Right lobe of liver (tissue), 6 donors: ENCODE results near the gene TPRN. TPM values are rescaled to one million over a fixed set of nuclear protein-coding genes. Genes with fewer than 3 reads are reported as not detected.
A peak's percentile ranks its signal among the peaks of the same experiment; 100 is the strongest.

Experiments used
- ATAC-seq, 4 donors: fragments of 200-7000 bp; cut with Tn5 transposase; one replicate each; pipeline ENCODE4 v1.9.1; 2020; ENCODE audit warnings: mild to moderate bottlenecking in 4 of 4, moderate library complexity in 4 of 4
- DNase-seq, 3 donors: peaks; one replicate each; pipeline ENCODE4 v3.0.0-alpha.2; 2020
- H3K27ac ChIP-seq, 3 donors: fragments of 200-600 bp; one replicate each; pipeline ENCODE4 v1.8.0; 2022
- H3K27me3 ChIP-seq, 2 donors: fragments of 200-600 bp; one replicate each; pipeline ENCODE4 v1.8.0; 2022
- H3K36me3 ChIP-seq, 4 donors: fragments of 200-600 bp; sonication (generic) in 1 of 4; one replicate each; pipeline versions ENCODE4 v1.5.1 to v1.8.0; 2017 to 2022; ENCODE audit warnings: control low read depth in 1 of 4
- H3K4me1 ChIP-seq, 4 donors: fragments of 200-600 bp; sonication (generic) in 1 of 4; one replicate each; pipeline versions ENCODE4 v1.5.1 to v1.8.0; 2017 to 2022; ENCODE audit warnings: control low read depth in 1 of 4
- H3K4me3 ChIP-seq, 3 donors: fragments of 200-600 bp; one replicate each; pipeline ENCODE4 v1.8.0; 2022
- H3K9me3 ChIP-seq, 4 donors: fragments of 200-600 bp; sonication (generic) in 1 of 4; one replicate each; pipeline versions ENCODE4 v1.5.1 to v1.8.0; 2017 to 2022; ENCODE audit warnings: control low read depth in 1 of 4
- CTCF ChIP-seq, 4 donors: fragments of 200-600 bp in 3 of 4; fragments of 450-650 bp in 1 of 4; IDR thresholded peaks; one replicate each; pipeline versions ENCODE4 v1.5.1 to v1.8.0; 2016 to 2022; ENCODE audit warnings: antibody characterized with exemption in 4 of 4, mild to moderate bottlenecking in 2 of 4
- POLR2A ChIP-seq: fragments of 450-650 bp; IDR thresholded peaks from one replicate; pipeline ENCODE4 v1.6.1; 2017; ENCODE audit warnings: antibody characterized with exemption, mild to moderate bottlenecking
- WGBS: methylation state at CpG from one replicate; pipeline ENCODE4 v1.1.6; 2018; ENCODE audit warnings: low coverage, low lambda C conversion rate; ENCODE audit not compliant: insufficient coverage; ENCODE audit errors: missing lambda C conversion rate; 5-methylcytosine and 5-hydroxymethylcytosine counted together
- intact Hi-C, 2 donors: fragments of 100-400 bp; cut with DNase I; formaldehyde crosslinking; loops; one replicate each; pipeline versions ENCODE4 v1.11.2 to v1.14.1; 2022
- long read RNA-seq: library from polyadenylated mRNA; unstranded; transcript quantifications from one replicate; pipeline ENCODE4 v2.0.0, GENCODE V29; 2019
- total RNA-seq, 6 experiments: library from RNA; depleted of rRNA in 2 of 6; stranded (reverse); fragments of >200 nt in 2 of 6; fragmentation: NEBNext Ultra II Directional in 3 of 6; extraction: Animal tissue kit (Norgen Biotek cat#: 25700) in 3 of 6; gene quantifications; one replicate each; pipeline versions ENCODE4 v1.1.0 to v1.2.4, GENCODE V29; 2016 to 2023
- donor health status: DM: no; HTN: yes; CAD: no.
- donor health status: DM: no; HTN: no; CAD: no.
- donor health status: DM: no; HTN: no; CAD: no.
- donor health status: DM: no; HTN: yes; CAD: no.
- donor health status: DM: no; HTN: yes; CAD: no.

The TPRN gene
- total RNA-seq, result 10 to 100 TPM; 12.1 to 28.9 (median 18.1) TPM
- long read RNA-seq, result 0 reads

- Histone ChIP-seq H3K36me3 (no peaks in the 10 kb centered on the region), H3K4me1 (peaks cover 0 to 73% (median 27%) of the 10 kb centered on the region in 4 donors), H3K9me3 (no peaks in the 10 kb centered on the region), H3K27ac (peak within 1 kb of the TSS; percentile 18 to 84 (median 74)), H3K4me3 (peak within 1 kb of the TSS; percentile 54 to 73 (median 57)), H3K27me3 (no peaks in the 10 kb centered on the region)
- WGBS, result no CpG with 5 or more reads among the region's 118 CpGs
- DNase-seq (peak; percentile 99 to 100 (median 100)), ATAC-seq (peak; percentile 81 to 95 (median 88))
- no peak for TF ChIP-seq CTCF (IDR thresholded peaks at IDR 0.05)
- peak; percentile 99 for TF ChIP-seq POLR2A
- intact Hi-C loops, result no loop called here
Observed at GRCh38 chr9:137200311-137201204, at the start of gene TPRN. Gene TPRN (minus strand): TSS chr9:137200741. CDS start chr9:137200711, 30 bp downstream.

GRCh38 chr9:137247916-137248175 is 47.3 kb upstream of the TPRN start:
- ATAC-seq (no peak), DNase-seq (no peak)
- Histone ChIP-seq H3K9me3 (no peaks in the 10 kb centered on the region), H3K4me1 (peaks cover 0 to 2% (median under 1%) of the 10 kb centered on the region in 4 donors), H3K4me3 (no peak overlapping the region), H3K27me3 (no peaks in the 10 kb centered on the region), H3K27ac (no peak overlapping the region), H3K36me3 (peaks cover 0 to 8% (median 2%) of the 10 kb centered on the region in 4 donors)
- 81% methylated on average over 4 of the region's 6 CpGs for WGBS
- TF ChIP-seq POLR2A, result no peak
- TF ChIP-seq CTCF (IDR thresholded peaks at IDR 0.05), result no peak
- intact Hi-C loops, result no loop called here

GRCh38 chr9:137247135-137247915 is 46.8 kb upstream of the TPRN start:
- peaks cover 0 to 11% (median 6%) of the 10 kb centered on the region in 4 donors for H3K36me3 ChIP-seq
- no peak overlapping the region for H3K27ac ChIP-seq
- peak in 1 of 4 donors; percentile 36 for ATAC-seq
- H3K9me3 ChIP-seq, result no peaks in the 10 kb centered on the region
- no peak for DNase-seq
- TF ChIP-seq CTCF (IDR thresholded peaks at IDR 0.05) (no peak), POLR2A (no peak)
- H3K4me3 ChIP-seq, result no peak overlapping the region
- 42% methylated on average over 8 of the region's 20 CpGs for WGBS
- H3K27me3 ChIP-seq, result no peaks in the 10 kb centered on the region
- H3K4me1 ChIP-seq, result peaks cover 0 to 8% (median 6%) of the 10 kb centered on the region in 4 donors
- intact Hi-C loops, result no loop called here

GRCh38 chr9:137245450-137246421 is 45.2 kb upstream of the TPRN start:
- WGBS, result 89% methylated on average over 5 of the region's 25 CpGs
- peaks cover 0 to 12% (median 8%) of the 10 kb centered on the region in 4 donors for H3K4me1 ChIP-seq

More at GRCh38 chr9:137245450-137246421, 45.2 kb upstream of the TPRN start:
- intact Hi-C loops, result no loop called here
- Histone ChIP-seq H3K9me3 (no peaks in the 10 kb centered on the region), H3K27me3 (no peaks in the 10 kb centered on the region), H3K36me3 (peaks cover 0 to 13% (median 8%) of the 10 kb centered on the region in 4 donors), H3K27ac (no peak overlapping the region), H3K4me3 (no peak overlapping the region)
- ATAC-seq, result no peak
- DNase-seq, result no peak
- no peak for TF ChIP-seq POLR2A
- TF ChIP-seq CTCF (IDR thresholded peaks at IDR 0.05), result no peak
